Sigmoid colon (tissue), 7 donors: Measurements from ENCODE around the gene DCLK2. TPM values are rescaled to one million over a fixed set of nuclear protein-coding genes. Genes with fewer than 3 reads are reported as not detected.

ENCODE experiments used
- DNase-seq: peaks from one replicate; pipeline ENCODE4 v3.0.0-alpha.2; 2019
- H3K27ac ChIP-seq, 4 donors: fragments of 200-600 bp; sonication (generic); one replicate each; pipeline ENCODE4 v1.5.1; 2016 to 2019; ENCODE audit warnings: mild to moderate bottlenecking in 1 of 4
- H3K27me3 ChIP-seq, 3 donors: fragments of 200-600 bp; sonication (generic); one replicate each; pipeline ENCODE4 v1.5.1; 2019; ENCODE audit warnings: mild to moderate bottlenecking in 1 of 3
- H3K36me3 ChIP-seq, 4 donors: fragments of 200-600 bp; sonication (generic); one replicate each; pipeline ENCODE4 v1.5.1; 2016 to 2019
- H3K4me1 ChIP-seq, 4 donors: fragments of 200-600 bp; sonication (generic); one replicate each; pipeline ENCODE4 v1.5.1; 2017 to 2019
- H3K4me3 ChIP-seq, 4 donors: fragments of 200-600 bp; sonication (generic); one replicate each; pipeline ENCODE4 v1.5.1; 2017 to 2019; ENCODE audit warnings: mild to moderate bottlenecking in 2 of 4, moderate library complexity in 1 of 4
- H3K9me3 ChIP-seq, 4 donors: fragments of 200-600 bp in 3 of 4; sonication (generic) in 3 of 4; one replicate each; pipeline versions ENCODE4 v1.5.1 to v1.6.1; 2013 to 2019
- EP300 ChIP-seq, 4 donors: sonication (generic); formaldehyde crosslinking; IDR thresholded peaks; one replicate each; pipeline ENCODE4 v1.6.1; 2017; ENCODE audit warnings: antibody characterized with exemption in 4 of 4
- POLR2A ChIP-seq, 2 donors: fragments of 450-650 bp; IDR thresholded peaks; one replicate each; pipeline ENCODE4 v1.6.1; 2016; ENCODE audit warnings: antibody characterized with exemption in 2 of 2, mild to moderate bottlenecking in 2 of 2, moderate library complexity in 2 of 2
- POLR2AphosphoS5 ChIP-seq, 4 donors: sonication (generic); formaldehyde crosslinking; IDR thresholded peaks; one replicate each; pipeline ENCODE4 v1.6.1; 2017; ENCODE audit warnings: antibody characterized with exemption in 4 of 4
- WGBS, 2 donors: extraction: QIAGEN DNeasy Blood & Tissue Kit; methylation state at CpG; one replicate each; pipeline ENCODE4 v1.1.7; 2013; 5-methylcytosine and 5-hydroxymethylcytosine counted together
- intact Hi-C: fragments of 100-400 bp; cut with DNase I; formaldehyde crosslinking; loops from one replicate; pipeline ENCODE4 v1.15.1; 2023
- polyA plus RNA-seq, 3 donors: library from polyadenylated mRNA; stranded (reverse); fragments of 200-250 nt; gene quantifications; one replicate each; pipeline ENCODE4 v1.2.3, GENCODE V29; 2013
- total RNA-seq, 4 donors: library from RNA; depleted of rRNA; stranded (reverse); fragments of >200 nt; gene quantifications; one replicate each; pipeline ENCODE4 v1.1.0, GENCODE V29; 2016
- TF ChIP-seq, protein P1 (sequence below), 4 experiments: fragments of 450-650 bp in 3 of 4; fragments of 200-600 bp in 1 of 4; IDR thresholded peaks; one replicate each; pipeline ENCODE4 v1.5.1; 2016 to 2019; ENCODE audit warnings: antibody characterized with exemption in 4 of 4, mild to moderate bottlenecking in 3 of 4, moderate library complexity in 2 of 4
- donor health status: healthy with polysubstance abuse.
- donor health status: Bipolar disorder and iron deficiency.
- donor health status: healthy.

The DCLK2 gene
- total and polyA plus RNA-seq, 7 donors, result 0.69 to 30.7 (median 9.4) TPM

DNA sequence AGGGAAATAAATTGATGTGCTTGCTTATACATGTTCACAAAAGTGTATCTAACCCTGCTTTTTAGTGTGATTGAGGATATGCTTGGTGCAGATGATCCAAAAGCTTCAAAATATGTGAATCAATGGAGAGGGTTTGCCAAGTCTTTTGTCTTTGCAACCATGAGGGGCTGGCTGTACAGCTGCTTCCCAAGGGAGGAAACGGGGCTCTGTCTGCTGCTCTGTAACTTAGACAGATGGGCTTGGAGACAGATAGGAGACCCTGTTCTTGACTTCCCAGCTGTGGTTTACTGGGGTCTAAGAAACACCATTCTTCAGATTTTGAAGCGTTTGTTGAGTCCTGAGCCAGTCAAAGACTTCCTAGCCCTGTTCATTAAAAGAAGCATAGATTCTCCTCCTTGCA lies 152.3 kb downstream of the DCLK2 start:
- 65 to 88% methylated on average over 2 of the region's 2 CpGs for WGBS, 2 donors
- Histone ChIP-seq H3K9me3 (no peaks in the 10 kb centered on the region), H3K27me3 (no peaks in the 10 kb centered on the region), H3K36me3 (peaks cover 0 to 22% (median 4%) of the 10 kb centered on the region in 4 donors), H3K27ac (peak overlapping the region in 1 of 4 donors; percentile 0), H3K4me1 (peaks cover 0 to 35% (median 16%) of the 10 kb centered on the region in 4 donors), H3K4me3 (no peak overlapping the region)
- DNase-seq, result no peak
- TF ChIP-seq POLR2A (IDR thresholded peaks at IDR 0.05) (no peak), EP300 (IDR thresholded peaks at IDR 0.05) (no peak), POLR2AphosphoS5 (IDR thresholded peaks at IDR 0.05) (no peak)
- TF ChIP-seq, protein P1, sequence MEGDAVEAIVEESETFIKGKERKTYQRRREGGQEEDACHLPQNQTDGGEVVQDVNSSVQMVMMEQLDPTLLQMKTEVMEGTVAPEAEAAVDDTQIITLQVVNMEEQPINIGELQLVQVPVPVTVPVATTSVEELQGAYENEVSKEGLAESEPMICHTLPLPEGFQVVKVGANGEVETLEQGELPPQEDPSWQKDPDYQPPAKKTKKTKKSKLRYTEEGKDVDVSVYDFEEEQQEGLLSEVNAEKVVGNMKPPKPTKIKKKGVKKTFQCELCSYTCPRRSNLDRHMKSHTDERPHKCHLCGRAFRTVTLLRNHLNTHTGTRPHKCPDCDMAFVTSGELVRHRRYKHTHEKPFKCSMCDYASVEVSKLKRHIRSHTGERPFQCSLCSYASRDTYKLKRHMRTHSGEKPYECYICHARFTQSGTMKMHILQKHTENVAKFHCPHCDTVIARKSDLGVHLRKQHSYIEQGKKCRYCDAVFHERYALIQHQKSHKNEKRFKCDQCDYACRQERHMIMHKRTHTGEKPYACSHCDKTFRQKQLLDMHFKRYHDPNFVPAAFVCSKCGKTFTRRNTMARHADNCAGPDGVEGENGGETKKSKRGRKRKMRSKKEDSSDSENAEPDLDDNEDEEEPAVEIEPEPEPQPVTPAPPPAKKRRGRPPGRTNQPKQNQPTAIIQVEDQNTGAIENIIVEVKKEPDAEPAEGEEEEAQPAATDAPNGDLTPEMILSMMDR (IDR thresholded peaks at IDR 0.05), result no peak
- intact Hi-C loops, result no loop called here

DNA sequence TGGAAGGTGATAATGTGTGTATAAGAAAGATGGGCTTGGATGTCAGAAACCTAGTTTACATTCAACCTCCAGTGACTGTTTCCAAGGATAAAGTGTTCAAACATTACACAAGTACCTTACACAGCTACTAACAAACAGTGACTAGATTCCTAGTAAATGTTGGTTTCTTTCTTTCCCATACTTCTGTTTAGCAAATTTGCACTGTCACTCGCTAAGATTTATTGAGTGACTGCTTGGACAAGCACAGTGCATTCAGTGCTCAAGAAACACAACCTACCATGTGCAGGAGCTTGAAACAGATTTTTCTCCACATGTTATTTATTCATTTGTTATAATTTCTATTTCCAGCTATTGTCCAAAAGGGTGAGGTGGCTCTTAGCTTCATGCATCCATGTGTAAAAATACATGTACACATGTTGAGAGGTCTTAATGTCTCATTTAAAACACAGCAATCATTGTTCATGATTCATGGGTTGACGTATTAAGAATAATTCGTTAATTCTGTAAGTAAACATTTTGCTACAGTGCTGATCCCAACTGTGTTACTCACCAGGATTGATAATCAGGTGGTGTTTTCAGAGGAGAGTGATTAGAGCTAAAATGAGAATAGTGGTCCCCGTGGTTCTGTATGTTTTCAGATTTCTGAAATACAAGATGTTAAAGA lies 153.0 kb downstream of the DCLK2 start:
- 90 to 91% methylated on average over 4 of the region's 4 CpGs for WGBS, 2 donors
- H3K4me3 ChIP-seq, result no peak overlapping the region
- TF ChIP-seq POLR2AphosphoS5 (IDR thresholded peaks at IDR 0.05), result no peak
- no peak for TF ChIP-seq EP300 (IDR thresholded peaks at IDR 0.05)
- TF ChIP-seq, protein P1 (IDR thresholded peaks at IDR 0.05), result no peak
- no peak for TF ChIP-seq POLR2A (IDR thresholded peaks at IDR 0.05)

DNA sequence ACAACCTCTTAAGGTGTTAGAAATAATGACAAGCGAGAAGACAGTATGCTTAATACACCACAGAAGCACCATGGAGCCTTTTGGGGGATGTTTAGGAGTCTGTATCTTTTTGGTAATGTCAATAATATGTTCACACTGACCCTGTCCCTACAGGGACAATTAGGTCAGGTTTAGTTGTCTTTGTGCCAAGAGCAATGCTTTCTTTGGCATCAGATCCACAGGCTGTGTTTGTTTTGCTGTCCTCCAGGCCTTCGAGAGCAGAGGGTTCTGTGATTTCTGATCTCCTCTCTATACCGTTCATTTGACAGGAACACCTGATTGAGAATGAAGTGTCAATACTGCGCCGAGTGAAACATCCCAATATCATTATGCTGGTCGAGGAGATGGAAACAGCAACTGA lies 153.8 kb downstream of the DCLK2 start:
- Histone ChIP-seq H3K36me3 (peaks cover 0 to 22% (median 4%) of the 10 kb centered on the region in 4 donors), H3K4me3 (no peak overlapping the region), H3K27me3 (no peaks in the 10 kb centered on the region), H3K4me1 (peaks cover 0 to 46% (median 29%) of the 10 kb centered on the region in 4 donors), H3K9me3 (no peaks in the 10 kb centered on the region), H3K27ac (peak overlapping the region in 1 of 4 donors; percentile 45)
- TF ChIP-seq, protein P1 (IDR thresholded peaks at IDR 0.05), result no peak
- no peak for TF ChIP-seq POLR2A (IDR thresholded peaks at IDR 0.05)
- TF ChIP-seq POLR2AphosphoS5 (IDR thresholded peaks at IDR 0.05), result no peak
- no peak for TF ChIP-seq EP300 (IDR thresholded peaks at IDR 0.05)
- intact Hi-C loops, result no loop called here
- no peak for DNase-seq
- WGBS, 2 donors, result 88 to 90% methylated on average over 6 of the region's 6 CpGs

More for the DNA sequence above, 153.0 kb downstream of the DCLK2 start:
- intact Hi-C loops, result no loop called here
- Histone ChIP-seq H3K27me3 (no peaks in the 10 kb centered on the region), H3K4me1 (peaks cover 0 to 38% (median 22%) of the 10 kb centered on the region in 4 donors), H3K9me3 (no peaks in the 10 kb centered on the region), H3K27ac (peak overlapping the region in 2 of 4 donors; percentile 7 to 45), H3K36me3 (peaks cover 0 to 22% (median 4%) of the 10 kb centered on the region in 4 donors)
- no peak for DNase-seq

DNA sequence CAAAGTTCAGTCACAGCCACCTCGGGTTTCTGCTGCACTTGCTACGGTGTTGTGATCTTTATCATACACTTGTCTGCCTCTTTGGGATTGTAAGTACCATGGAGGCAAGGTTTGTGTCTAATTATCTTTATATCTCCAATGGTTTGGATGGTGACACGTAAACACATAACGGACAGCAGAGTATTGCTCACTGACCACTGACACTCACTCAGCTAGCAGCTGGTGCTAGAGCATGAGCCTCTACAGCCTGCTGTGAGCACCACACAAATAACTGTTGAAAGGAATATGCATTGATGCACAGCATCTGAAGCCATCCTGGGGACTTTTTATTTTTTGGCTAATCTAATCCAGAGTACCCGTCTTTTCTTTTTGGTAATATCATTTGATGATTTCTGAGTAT lies 156.0 kb downstream of the DCLK2 start:
- DNase-seq, result no peak
- Histone ChIP-seq H3K27ac (no peak overlapping the region), H3K4me3 (no peak overlapping the region), H3K27me3 (no peaks in the 10 kb centered on the region), H3K36me3 (peaks cover 0 to 22% (median 4%) of the 10 kb centered on the region in 4 donors), H3K9me3 (no peaks in the 10 kb centered on the region), H3K4me1 (peaks cover 0 to 52% (median 31%) of the 10 kb centered on the region in 4 donors)
- intact Hi-C loops, result no loop called here
- 91 to 93% methylated on average over 5 of the region's 5 CpGs for WGBS, 2 donors
- TF ChIP-seq, protein P1 (IDR thresholded peaks at IDR 0.05), result no peak
- TF ChIP-seq POLR2A (IDR thresholded peaks at IDR 0.05), result no peak
- no peak for TF ChIP-seq EP300 (IDR thresholded peaks at IDR 0.05)
- TF ChIP-seq POLR2AphosphoS5 (IDR thresholded peaks at IDR 0.05), result no peak
